ENCODE measurements around the gene CACNA1B. TPM values are rescaled to one million over a fixed set of nuclear protein-coding genes. Genes with fewer than 3 reads are reported as not detected.

The CACNA1B gene
- total RNA-seq, 1 donor from 2014 or later, result under 0.01 TPM

DNA sequence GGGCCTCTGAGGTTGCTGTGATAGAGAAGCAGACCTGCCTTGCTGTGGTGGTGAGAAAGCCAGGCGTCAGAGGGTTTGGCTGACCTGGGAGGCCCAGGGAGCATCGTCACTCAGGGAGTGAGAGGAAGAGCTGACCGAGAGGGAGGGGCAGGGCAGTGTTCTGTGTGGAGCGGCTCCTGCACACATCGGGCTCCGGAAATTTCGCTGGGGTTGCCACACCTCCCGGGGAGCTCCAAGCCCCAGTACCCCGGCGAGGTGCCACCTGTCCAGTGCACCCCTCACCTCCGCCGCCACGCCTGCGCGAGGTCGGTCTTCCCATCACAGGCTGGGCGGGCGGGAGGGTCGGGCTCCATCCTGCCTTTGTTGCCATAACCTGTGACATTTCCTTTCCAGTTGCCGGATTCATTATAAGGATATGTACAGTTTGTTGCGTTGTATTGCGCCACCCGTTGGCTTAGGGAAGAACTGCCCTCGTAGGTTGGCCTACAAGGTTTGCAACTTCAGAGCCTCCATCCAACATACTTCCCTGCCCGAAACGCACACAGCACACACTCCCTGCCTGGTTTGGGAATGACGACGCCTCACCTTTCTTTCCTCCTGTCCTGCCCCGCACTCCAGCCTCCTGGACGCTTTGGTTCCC is 223.2 kb downstream of the CACNA1B start:
- no peak for DNase-seq (ENCODE audit: low read depth)
- TF ChIP-seq, protein P1, sequence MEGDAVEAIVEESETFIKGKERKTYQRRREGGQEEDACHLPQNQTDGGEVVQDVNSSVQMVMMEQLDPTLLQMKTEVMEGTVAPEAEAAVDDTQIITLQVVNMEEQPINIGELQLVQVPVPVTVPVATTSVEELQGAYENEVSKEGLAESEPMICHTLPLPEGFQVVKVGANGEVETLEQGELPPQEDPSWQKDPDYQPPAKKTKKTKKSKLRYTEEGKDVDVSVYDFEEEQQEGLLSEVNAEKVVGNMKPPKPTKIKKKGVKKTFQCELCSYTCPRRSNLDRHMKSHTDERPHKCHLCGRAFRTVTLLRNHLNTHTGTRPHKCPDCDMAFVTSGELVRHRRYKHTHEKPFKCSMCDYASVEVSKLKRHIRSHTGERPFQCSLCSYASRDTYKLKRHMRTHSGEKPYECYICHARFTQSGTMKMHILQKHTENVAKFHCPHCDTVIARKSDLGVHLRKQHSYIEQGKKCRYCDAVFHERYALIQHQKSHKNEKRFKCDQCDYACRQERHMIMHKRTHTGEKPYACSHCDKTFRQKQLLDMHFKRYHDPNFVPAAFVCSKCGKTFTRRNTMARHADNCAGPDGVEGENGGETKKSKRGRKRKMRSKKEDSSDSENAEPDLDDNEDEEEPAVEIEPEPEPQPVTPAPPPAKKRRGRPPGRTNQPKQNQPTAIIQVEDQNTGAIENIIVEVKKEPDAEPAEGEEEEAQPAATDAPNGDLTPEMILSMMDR (conservative IDR thresholded peaks at IDR 0.05; ENCODE audit: low read depth, low read length), result no peak

DNA sequence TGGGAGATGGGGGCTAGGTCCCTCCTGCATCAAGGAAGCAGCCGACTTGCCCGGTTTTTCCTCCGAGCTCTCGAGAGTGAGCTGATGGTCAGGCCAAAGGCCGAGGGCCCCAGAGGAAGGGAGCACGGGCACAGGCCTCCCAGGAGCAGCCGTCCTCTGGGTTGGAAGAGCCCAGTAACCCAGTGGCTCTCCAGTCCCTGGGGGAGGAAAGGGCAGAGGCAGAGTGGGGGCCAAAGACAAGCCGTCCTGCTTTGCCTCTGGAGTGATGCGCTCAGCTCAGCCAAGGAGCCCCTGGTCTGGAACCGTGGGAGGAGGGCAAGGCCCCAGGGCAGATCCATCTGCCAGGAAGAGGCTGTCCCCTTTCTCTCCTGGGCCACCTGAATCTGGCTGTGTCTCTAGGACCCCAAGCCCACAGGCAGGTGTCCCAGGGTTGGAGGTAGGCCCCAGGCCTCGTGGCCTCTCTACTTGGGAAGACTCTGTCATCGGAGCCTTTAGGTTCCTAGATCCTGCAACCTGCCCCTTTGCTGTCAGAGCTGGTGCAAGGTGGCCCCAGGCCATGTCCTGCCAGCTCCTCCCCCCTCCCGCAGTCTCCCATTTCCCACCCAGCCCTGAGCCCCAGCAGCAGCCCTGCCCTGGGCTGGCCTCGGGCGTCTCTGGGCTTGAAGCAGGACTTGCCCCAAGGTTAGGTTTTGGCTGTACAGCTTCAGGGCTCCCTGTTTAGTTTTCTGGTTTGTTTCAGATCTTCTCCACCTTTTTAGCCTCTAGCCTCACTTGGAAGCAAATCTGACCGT is 224.1 kb downstream of the CACNA1B start:
- H3K4me3 ChIP-seq (ENCODE audit: low read depth, low read length), result no peak overlapping the region
- no peak for DNase-seq (ENCODE audit: low read depth)
- TF ChIP-seq, protein P1 (conservative IDR thresholded peaks at IDR 0.05; ENCODE audit: low read depth, low read length), result no peak

More for the DNA sequence above, 223.2 kb downstream of the CACNA1B start:
- no peak overlapping the region for H3K4me3 ChIP-seq (ENCODE audit: low read depth, low read length)

DNA sequence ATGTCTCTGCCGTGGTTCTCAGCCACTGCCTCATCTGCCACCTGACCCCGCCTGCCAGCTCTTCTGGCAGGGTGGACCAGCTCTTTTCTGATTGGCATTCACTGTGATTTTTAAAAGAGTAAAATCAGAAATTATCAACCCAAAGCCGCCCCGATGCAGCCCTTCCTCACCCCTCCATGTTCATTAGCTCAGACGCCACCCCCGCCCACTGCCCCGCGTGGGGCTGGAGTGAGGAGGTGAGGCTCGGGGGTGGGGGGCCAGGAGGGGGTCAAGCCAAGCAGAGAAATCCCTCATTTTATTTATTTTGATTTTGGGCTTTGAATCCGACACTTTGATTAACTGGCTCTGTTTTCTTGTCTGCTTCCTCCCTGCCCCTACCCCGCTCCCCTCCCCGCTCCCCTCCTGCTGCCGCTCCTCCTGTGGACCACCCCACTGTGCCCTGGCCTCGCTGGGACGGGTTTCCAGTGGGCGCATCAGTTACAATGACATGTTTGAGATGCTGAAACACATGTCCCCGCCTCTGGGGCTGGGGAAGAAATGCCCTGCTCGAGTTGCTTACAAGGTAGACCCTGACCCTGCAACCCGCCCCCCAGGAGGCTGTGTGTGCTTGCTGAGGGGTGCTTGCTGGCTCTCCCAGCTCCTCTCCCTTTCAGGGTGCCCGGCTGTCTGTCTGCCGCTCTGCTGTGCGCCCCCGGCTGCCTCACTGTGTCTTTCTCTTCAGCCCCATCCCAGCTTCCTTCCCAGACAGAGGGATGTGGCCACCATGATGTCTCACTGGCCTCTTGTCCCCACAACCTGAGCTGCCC is 224.9 kb downstream of the CACNA1B start:
- DNase-seq (ENCODE audit: low read depth), result no peak
- TF ChIP-seq, protein P1 (conservative IDR thresholded peaks at IDR 0.05; ENCODE audit: low read depth, low read length), result no peak
- H3K4me3 ChIP-seq (ENCODE audit: low read depth, low read length), result no peak overlapping the region

DNA sequence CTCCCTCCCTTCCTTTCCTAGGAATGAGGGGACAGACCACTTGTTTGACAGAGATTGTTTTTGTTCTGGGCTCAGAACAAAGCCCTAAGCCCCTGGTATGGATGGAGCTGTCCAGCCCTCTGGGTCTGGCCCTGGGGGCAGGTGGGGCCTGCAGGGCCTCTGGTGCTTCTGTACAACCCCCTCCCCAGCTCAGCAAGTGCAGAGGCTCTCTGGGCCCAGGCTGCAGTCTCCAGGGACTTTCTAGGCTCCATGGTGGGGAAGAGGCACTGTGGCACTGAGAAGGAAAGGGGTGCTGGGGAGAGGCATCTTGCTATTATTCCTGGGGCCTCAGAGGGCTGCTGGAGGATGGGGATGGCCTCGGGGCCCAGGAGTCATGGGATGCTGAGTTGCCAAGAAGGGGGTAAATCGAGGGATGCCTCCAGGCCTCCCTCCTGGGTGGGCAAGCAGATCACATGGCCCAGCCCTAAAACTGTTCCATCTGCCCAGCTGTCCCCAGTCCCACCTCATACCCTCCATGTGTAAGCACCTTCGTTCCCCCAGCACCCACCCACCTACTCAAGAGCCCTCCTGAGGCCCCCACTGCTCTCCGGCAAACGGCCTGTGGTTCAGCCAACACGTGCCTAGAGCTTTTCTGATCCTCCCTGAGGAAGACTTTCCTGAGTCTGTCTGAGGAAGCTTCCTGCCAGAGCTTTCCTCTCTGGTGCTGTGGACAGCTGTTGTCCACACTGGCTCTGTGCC is 225.7 kb downstream of the CACNA1B start:
- H3K4me3 ChIP-seq (ENCODE audit: low read depth, low read length), result no peak overlapping the region
- DNase-seq (ENCODE audit: low read depth), result no peak
- TF ChIP-seq, protein P1 (conservative IDR thresholded peaks at IDR 0.05; ENCODE audit: low read depth, low read length), result no peak

DNA sequence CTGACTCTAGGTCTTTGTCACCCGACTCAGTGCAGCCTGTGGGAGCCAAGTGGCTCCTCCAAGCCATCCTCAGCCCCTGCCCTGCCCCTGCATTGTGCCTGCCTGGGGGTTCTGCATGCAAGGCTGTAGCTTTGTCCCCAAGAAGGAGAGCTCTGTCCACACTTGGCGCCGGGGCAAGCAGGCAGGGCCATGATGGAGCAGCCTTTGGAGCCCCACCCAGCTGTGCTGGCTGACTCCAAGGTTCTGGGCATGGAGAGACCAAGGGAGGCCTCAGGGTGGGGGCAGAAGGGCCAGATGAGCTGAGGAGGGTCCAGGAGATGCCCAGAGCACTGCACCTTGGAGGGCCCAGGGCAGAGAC is 226.2 kb downstream of the CACNA1B start:
- no peak for DNase-seq (ENCODE audit: low read depth)
- TF ChIP-seq, protein P1 (conservative IDR thresholded peaks at IDR 0.05; ENCODE audit: low read depth, low read length), result no peak
- no peak overlapping the region for H3K4me3 ChIP-seq (ENCODE audit: low read depth, low read length)

DNA sequence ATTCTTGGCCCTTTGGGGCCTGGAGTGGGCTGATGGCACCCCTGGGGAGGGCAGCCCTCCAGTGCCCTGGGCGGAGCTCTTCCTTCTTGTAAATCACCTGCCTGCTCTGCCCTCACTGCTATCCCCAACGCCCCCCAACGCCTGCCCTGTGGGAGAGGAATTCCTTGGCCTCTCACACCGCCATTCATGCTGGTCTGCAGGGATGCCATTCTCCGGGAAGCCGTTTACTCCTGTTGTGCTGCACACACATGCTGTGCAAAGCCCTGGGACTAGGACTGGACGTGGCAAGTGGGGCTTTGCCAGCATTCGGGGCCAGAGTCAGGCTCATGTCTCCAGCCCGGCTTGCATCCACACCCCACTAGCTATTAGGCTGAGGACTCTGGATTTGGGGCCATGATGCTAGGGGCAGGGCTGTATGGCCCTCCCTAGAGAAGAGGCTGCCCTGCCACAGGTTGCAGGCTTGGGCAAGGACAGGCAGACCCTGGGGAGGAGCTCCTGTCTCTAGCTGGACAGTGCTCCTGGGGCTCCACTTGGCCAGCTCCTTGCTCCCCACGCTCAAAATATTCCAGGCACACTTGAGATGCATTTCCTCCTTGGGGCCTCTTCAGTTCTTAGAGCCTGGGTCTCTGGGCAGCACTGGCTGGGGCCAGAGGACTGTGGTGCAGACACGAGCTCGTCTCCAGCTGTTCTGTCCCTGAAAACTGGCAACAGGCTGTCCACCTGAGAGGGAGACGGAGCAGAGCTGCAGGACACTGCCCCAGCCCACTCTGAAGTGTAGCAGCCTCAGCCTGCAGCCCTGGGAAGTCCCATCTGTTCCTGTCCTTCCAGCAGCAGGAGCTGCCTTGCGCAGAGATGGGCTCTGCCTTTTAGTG is 226.9 kb downstream of the CACNA1B start:
- DNase-seq (ENCODE audit: low read depth), result no peak
- TF ChIP-seq, protein P1 (conservative IDR thresholded peaks at IDR 0.05; ENCODE audit: low read depth, low read length), result no peak
- no peak overlapping the region for H3K4me3 ChIP-seq (ENCODE audit: low read depth, low read length)
